Activated CD4-positive, alpha-beta T cell treated with anti-CD3 and anti-CD28 coated beads for 1 hour (primary cell): Measurements from ENCODE around the gene NIPAL3.

Experiments
- DNase-seq: peaks from one replicate; pipeline ENCODE4 v3.0.0-alpha.2; 2020

The NIPAL3 gene

DNA sequence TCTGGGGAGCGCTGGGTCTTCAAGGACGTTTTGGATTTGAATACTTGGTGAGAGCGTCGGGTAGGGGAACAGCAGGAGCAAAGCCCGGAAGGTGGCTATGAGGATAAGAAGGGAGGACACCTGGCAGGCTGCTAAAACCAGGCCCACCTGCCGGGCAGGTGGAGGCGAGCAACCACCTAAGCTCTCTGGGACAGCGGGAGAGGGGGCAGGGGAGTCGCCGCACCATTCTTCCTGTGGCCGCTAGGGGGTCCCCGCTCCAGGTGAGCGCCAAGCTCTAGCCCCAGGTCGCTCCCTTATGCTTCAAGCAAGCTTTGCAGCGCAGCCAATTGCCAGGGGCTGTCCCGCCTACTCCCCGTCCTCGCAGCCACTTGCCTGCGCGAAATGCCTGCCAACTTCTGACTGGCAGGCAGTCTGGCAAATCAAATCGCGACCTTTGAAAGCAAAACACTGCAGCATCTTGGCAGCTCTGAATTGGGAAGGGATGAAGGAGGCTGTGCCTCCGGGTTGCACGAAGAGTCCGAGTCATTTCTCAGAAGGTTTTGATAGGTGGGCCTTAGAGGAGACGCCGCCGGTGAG is at the start of gene NIPAL3:
TSS of gene NIPAL3 (plus strand) at position 469 of the 576 bp plus-strand sequence. CDS start 3,746 bp downstream, outside the sequence.
- DNase-seq: peak; percentile 95

DNA sequence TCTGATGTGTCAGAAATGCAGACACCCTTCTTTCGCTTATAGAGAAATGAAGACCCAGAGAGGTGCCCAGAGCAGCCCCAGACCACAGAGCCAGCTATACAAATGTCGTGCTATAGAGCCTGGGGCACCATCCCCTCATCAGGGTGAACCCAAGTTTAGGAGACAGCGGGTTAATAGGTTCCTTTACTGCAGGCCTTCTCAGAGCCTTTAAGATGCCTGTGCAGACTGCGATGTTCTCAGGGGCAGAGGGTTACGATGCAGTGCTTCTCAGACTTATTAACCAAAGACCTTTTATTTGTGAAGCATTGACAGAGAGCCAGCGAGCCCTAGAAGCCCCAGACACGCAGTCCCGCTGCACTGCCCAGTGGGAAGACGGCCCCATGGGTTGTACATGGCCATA is 48.9 kb upstream of the NIPAL3 start:
- DNase-seq: no peak

DNA sequence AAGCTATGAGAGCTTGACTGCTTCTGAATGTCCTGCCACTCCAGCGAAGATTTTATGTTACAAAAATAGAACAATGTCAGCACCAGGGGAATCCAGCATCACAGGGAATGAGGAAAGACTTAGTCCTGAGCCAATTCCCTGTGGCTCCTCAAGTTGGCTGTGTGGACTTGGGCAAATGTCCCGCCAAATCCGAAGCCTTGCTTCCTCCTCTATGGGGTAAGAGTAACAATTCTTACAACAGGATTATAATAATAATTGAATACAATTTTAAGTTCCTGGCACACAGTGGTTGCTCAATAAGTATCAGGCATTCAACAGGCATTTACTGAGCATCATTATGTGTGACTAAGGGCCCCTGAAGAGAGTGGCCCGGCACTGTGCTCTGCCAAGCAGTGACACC is 46.4 kb upstream of the NIPAL3 start:
- no peak for DNase-seq

GRCh38 chr1:24369801-24370200 is 45.8 kb upstream of the NIPAL3 start:
- no peak for DNase-seq

DNA sequence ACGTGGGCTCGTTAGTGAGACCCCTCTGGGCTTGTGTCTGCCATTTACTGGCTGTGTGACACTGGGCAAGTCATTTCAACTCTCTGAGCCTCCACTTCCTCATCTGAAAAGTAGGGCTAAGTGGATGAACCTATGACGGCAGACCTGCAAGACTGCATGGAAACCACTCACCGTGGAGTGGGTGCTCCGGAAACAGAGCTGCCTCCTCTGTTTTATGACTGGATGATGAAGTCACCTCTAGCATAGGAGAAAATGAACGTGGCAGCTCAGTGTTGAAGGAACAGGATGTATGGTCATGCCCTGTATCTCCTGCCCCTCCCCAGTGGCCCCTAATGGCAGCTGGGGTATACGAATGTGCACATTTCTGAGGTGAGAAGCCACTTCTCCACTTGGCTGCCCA is 42.6 kb upstream of the NIPAL3 start:
- no peak for DNase-seq

GRCh38 chr1:24373710-24374109 is 41.9 kb upstream of the NIPAL3 start:
- no peak for DNase-seq

DNA sequence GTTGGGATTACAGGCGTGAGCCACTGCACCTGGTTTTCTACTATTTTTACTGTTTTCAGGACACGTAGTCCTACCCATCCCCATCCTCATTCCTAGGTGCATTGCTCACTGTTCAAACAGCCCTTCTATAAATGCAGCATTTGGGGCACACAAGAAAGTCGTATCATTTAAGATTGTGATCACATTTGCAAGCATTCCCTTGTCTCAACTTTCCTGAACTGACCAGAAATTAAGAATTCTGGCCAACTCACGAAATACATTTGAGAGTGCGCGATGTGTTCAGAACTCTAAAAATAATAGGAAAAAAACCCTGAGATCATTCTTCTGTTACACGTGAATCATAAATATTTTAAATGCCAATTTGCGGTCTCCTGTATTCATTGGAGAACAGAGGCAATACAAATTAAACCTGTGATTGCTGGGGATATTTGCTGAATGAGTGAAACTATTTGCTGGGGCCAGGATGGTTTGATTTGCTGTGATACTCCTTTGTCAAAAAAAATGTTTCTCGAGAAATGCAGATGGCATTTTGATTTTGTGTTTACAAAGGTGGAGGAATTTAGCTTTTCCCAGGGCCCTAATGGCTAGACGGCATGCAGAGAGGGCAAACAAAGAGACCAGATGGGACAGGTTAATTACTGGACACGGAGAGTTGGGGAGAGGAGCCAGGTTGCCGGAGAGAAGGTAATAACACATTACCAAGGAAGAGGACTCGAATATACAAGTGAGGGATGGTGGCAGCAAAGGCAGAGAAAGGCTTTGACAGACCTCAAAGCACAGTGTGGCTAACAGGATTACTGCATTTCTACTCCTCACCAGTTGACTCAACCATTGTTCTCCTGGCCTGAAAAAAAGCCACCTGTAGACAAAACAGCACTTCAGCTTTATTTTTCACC is 40.5 kb upstream of the NIPAL3 start:
- no peak for DNase-seq

DNA sequence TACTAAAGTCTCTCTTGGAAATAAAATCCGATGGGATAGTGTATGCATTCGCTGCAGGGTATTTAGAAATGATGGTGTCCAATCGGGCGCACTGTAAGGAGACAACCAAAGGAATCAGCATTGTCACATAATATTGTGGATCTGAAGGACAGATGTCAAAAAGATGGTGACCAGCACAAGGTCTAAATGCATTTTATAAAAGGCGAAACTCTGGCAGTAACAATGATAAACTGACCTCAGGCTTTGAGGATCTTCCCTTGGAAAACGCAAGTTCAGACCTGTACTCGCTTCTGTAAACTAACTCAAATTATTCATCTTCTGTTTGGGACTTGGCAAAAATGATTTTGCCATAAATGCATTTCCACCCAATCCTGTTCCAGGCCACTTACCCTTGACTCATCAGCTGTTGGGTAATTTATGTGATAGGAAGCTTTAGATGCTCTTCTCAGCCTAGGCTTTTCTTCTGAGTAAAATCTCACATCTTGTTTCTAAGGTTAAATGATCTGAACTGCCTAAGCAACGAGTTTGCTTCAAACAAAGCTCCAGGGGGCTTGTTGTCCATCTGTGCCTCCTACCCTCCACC is 35.8 kb upstream of the NIPAL3 start:
- no peak for DNase-seq

GRCh38 chr1:24380508-24380907 is 35.1 kb upstream of the NIPAL3 start:
- no peak for DNase-seq

DNA sequence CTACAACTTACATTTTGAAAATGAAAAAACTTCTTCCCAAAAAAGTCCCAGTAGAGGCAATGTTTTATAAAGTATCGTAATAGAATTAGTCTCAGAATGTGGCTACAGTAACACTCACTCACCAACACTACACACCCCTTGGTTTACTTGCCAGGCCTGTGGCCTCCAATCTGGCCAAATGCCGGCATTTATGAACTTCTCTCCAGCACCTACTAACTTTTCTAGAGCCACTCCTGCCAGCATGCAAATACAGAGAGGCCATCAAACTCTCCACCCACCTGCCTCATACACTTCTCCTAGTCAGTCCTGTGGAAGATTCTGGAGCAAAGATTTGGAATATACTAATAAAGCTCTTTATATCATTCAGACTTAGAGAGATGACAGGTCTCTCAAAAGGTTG is 34.3 kb upstream of the NIPAL3 start:
- no peak for DNase-seq

GRCh38 chr1:24382165-24382577 is 33.4 kb upstream of the NIPAL3 start:
- DNase-seq: no peak

DNA sequence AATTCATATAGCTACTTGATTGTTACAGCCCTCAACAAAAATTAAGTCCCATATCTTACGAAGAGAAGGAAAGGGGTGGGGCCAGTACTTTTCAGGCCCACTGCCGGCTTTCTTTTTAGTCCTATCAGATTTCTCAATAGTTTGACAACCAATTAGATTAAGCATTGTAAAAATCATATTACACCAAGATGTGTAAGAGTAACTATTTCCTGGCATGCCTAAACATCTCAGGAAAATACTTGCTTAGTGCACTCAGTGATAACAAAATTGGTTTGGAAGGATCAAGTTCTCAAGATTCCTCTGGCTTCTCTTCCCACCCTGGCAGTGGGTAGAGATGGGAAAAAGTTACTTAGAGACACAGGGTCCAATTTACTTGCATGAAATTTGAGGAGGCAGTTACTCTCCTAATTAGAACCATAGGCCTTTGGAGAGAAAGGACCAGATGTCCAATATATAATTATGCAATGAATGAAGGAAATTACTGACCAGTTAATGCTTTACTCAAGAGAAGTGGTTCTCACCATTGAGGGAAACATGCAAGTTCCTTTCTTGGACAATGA is 32.1 kb upstream of the NIPAL3 start:
- DNase-seq: no peak

DNA sequence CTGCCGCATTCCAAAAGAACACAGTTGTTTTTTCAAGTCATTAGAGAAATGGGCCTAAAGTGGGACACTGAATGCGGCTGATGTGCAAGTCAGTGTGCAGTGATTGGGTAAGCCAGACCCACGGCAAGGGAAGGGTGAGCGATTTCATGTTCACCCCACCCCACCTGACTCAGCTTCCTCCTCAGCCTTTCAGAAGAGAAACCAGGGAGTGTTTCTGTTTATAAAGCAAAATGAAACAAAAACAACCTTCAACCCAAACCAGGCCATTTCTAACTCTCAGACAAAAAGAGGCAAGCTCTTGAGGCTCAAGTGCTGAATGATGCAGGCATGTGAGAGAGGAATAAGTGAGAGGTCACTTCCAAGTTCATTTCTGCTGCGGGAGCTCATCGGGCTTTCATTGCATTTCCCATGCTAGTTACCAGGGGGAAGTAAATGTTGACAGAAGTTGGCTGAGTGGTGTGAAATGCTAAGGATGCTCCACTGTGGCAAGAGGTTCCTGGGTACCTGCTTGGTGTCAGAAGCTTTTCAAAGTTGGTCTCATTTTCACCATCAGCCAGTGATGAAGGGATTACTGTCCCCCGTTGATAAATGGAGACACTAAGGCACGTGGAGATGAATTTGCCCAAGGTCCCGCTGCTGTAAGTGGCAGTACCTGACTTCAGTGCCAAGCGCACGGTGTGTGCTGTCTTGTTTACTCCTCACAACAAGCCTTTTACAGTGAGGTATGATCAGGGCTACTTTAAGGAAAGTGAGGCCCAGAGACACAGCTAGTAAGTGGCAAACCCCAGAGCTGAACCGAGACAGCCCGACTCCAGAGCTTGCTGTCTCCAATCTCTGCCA is 31.1 kb upstream of the NIPAL3 start:
- DNase-seq: no peak

- DNase-seq: no peak
Observed at GRCh38 chr1:24385160-24385940, 30.3 kb upstream of the NIPAL3 start.

DNA sequence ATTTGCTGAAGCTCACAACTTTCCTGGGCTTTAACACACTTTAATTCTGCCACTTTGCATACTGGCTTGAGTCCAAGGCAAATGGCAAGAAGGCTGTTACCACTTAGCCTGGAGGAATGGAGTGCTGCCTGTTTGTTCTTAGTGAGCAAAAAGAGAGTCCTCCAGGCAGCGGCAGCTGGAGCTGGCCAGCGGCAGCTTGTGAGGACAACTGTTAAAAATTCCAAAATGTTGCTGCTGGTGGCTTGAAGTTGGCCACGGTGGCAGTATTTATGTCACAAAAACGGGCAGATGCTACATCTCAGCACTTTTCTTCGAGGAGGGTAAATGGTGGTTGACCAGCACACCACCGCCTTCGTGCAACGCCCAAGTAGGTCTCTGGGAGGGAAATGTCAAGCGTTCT is 29.4 kb upstream of the NIPAL3 start:
- no peak for DNase-seq

GRCh38 chr1:24386931-24387330 is 28.7 kb upstream of the NIPAL3 start:
- no peak for DNase-seq

DNA sequence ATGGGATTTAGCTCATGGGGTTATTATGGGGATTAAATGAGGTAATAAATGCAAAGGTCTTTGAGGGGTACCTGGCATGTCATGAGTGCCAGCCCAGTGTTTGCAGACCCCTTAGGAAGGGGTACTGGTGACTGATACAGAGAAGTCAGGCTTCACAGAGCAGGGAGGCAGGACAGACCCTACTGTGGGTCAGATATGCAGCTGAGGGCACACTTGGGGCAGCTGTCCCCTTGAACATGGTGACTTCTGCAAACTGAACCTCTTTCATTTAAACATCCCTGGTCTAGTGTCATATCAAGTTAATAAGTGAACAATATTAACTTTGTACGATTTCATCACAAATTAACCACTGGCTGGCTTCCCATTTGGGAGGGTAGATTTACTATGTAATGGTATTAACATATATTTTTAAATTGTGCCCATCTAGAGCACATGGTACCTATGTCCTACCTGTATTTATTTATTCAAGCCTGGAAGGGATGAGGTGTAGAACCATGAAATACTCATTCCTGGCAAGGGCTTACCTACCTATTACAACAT is 27.9 kb upstream of the NIPAL3 start:
- no peak for DNase-seq

- no peak for DNase-seq
Observed at GRCh38 chr1:24388331-24388885, 27.2 kb upstream of the NIPAL3 start.

DNA sequence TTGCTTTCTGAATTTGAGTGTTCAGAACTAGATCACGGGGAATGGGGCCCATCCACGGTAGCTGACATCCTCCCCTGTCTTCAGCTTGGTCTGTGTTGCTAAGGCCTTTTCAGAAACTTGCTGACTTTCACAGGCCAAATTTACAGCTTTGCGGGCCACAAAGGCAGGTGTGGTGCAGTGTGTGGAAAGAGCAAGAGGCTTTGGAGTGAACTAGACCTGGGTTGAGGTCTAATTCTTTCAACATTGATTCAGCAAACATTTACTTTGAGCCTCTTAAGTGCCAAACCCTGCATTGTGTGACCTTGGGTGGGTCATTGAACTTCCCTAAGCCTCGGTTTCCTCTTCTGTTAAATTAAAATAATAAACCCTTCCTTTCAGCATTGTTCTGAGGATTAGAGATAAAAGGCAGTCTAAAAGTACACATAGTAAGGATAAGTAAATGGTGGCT is 26.3 kb upstream of the NIPAL3 start:
- DNase-seq: no peak

DNA sequence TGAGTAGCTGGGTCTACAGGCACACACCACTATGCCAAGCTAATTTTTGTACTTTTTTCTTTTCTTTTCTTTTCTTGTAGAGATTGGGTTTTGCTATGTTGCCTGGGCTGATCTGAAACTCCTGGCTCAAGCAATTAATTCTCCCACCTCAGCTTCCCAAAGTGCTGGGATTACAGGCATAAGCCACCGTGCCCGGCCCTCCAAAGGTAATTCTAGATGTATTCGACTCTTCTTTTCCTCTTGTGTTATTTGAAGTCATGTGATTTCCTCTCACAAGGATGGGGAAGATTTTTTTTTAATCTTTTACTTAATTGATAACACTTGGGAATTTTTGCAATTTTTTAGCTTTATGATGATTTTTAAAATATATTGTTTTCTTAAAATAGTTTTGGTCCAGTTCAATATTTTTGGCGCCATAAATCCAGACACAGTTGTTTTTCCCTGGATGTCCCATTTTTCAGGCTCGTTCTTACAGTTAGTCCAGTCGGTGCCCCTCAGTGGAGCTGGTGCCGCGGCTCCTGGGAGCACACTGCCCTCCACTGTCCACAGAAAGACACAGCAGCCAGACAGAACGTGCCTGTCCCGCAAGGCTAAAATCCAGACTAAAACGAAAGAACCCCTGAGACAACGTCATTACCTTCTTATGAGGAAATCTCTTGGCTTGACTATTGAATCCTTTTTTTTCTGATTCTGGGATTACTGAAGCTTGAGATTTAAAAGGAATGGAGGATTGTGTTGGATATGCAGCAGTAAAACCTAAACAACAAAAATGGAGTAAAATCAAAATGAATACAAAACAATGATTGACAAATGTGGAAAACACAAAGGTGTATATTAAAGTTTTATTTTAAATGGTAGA is 24.4 kb upstream of the NIPAL3 start:
- DNase-seq: peak; percentile 51
